DMS 273 (cell line): ENCODE measurements around the gene MLF1.
A peak's percentile ranks its signal among the peaks of the same experiment; 100 is the strongest.
"Not testable (repeated sequence)": the region's sequence is repeated elsewhere in the genome, so short reads cannot be mapped to it uniquely, and the experiment has no call there.

Experiments used
- DNase-seq: peaks from one replicate; lab custom pipeline; 2025; ENCODE audit not compliant: unreplicated experiment; lab: John Stamatoyannopoulos, UW

Gene MLF1, protein sequence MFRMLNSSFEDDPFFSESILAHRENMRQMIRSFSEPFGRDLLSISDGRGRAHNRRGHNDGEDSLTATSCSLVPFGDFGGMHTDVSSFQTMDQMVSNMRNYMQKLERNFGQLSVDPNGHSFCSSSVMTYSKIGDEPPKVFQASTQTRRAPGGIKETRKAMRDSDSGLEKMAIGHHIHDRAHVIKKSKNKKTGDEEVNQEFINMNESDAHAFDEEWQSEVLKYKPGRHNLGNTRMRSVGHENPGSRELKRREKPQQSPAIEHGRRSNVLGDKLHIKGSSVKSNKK

GRCh38 chr3:158570999-158571702 lies at the start of gene MLF1:
TSS of gene MLF1 (plus strand) at chr3:158571194. CDS start at chr3:158571301, 107 bp downstream.
- peak; percentile 99 for DNase-seq

DNA sequence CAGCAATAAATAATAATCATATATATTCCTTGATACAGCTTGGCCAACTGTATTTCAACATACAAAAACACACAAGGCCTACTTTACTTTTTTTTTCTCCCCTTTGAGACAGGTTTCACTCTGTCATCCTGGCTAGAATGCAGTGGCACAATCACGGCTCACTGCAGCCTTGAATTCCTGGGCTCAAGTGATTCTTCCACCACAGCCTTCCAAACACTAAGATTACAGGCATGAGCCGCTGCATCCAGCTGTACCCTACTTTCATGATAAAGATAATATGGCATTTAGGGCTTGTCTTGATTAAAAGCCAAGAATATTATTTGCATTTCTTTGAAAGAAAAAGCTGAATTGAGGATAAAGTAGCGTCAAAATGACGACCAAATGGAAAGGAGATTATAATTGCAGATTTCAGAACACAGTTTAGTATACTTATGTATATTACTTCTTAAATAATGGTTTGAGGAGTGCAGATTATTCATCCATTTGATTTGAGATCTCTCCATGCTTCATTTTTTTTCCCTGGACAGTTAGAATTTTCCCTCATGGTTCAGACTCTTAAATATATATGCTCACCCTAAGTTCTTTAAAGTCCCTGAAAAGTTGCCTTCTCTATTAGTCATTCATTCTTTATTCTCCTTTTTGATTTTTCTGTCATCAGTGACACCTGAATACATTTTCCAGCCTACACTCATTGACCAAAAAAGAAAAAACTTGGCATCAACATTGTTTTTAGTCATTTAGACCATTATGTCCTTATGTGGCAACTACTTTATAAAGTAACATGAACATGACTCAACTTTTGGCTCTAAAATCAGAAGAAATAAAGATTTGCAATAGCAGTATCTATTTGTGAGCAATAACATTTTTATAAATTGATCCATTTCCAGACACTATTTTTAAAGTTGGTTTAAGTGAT lies 48.5 kb upstream of the MLF1 start:
- no peak for DNase-seq

GRCh38 chr3:158528076-158528674 lies 42.8 kb upstream of the MLF1 start:
- no peak for DNase-seq

DNA sequence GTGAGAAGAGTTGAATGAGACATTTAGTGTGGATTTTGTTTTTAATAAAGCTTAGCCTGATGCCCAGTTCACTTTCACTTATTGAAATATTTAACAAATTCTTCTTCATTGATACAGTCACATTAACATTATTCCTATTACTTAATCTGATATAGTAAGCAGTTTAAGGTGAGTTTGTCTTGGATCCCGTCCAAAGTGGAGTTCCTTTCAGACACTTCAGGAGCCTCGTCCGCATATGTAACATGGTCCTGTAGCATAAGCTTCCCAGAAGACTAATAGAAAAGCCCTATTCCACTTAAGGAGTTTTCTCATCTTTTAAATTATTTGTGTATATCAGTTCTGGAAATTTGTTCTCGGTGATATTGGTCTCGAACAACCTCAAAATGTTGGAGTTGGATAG lies 39.7 kb upstream of the MLF1 start:
- DNase-seq: peak; percentile 52

- DNase-seq: peak; percentile 80
Observed at GRCh38 chr3:158532099-158532734, 38.8 kb upstream of the MLF1 start.

GRCh38 chr3:158535918-158536317 lies 35.1 kb upstream of the MLF1 start:
- DNase-seq: no peak

DNA sequence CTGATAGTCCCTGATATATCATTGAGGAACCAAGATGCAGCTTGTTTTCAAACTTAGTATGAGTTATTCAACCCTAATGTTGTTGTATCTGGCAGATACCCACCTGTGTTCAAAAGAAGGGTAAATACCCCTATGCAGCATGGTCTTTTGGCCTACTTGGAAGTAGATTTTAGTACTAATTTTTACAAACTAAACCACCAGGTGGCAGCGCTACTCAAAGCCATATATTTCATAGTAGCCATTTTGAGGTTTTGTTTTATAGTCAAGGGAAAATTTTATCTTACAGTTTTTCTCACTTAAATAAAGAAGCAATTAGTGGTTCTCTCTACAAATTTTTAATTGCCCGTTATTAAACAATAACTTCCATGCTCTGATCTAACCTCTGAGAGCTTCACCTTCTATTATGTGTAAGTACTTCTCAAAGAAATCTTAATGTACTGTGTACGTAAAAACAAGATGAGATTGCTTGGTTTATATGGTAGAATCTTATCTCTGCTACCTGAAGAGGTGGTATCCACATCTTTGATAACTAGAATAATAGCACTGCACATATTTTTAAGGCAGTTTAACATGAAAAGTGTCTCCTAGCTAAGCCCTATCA lies 31.5 kb upstream of the MLF1 start:
- peak; percentile 86 for DNase-seq

DNA sequence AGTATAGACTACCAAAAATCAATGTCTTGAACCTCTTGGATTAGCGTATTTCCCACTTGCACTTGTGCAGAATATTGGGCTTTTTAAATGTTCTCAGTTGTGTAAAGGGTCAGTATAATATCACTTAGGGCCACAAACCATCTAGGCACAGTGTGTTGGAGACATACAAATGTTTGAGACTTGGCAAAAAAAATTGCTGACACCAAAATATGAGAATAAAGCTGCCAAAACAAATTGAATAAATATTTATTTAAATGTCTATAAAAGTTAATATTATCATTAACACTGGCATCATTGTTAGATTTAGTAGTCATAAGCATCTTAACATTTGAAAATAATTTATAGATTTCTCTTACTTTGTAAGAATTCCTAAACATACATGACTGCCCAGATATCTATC lies 30.9 kb upstream of the MLF1 start:
- DNase-seq: no peak

DNA sequence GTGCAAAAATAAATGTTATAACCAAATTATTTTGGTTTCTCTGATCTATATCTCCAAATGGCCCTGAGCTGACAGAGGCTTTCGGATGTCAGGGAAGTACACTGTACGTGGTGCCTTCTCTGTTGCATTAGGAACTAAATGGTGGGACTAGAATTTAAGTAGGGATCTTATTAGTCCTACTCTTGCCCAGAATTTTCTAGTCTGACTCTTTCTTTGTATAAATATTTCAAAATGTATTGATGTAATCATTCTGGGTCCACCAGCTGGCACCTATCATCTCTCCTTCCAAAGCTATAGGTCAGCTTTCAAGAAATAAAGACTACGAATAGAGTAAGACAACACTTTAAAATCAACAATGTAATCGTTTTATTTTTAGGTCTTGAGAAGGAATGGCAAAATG lies 22.3 kb upstream of the MLF1 start:
- no peak for DNase-seq

GRCh38 chr3:158549938-158550337 lies 21.1 kb upstream of the MLF1 start:
- DNase-seq: not testable (repeated sequence)

DNA sequence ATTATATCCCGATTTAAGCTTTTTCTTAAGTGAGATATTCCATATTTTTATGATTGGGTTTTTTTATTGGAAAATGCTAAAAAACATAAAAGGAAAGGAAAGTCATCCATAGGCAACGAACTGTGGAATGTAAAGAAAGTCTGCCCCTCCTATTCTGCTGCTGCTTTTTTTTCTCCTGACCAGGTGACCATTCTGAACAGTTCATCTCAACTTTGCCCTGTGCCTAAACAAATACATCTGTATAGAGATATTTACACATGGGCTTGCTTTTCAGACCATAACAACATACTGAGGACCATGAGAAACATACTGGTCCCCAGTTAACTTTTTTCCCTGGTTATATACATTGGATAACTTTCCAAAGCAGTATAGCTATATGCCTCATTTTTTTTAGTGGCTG lies 18.9 kb upstream of the MLF1 start:
- no peak for DNase-seq

DNA sequence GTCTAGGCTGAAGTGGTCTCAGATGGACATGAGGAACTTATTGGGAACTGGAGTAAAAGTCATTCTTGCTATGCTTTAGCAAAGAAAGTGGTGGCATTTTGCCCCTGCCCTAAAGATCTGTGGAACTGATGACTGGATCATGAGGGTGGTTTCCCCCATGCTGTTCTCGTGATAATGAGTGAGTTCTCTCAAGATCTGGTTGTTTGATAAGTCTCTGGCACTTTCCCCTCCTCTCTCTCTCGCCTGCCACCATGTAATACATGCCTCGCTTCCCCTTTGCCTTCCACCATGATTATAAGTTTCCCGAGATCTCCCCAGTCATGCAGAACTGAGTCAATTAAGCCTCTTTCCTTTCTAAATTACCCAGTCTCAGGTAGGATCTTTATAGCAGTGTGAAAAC lies 11.5 kb upstream of the MLF1 start:
- DNase-seq: no peak

DNA sequence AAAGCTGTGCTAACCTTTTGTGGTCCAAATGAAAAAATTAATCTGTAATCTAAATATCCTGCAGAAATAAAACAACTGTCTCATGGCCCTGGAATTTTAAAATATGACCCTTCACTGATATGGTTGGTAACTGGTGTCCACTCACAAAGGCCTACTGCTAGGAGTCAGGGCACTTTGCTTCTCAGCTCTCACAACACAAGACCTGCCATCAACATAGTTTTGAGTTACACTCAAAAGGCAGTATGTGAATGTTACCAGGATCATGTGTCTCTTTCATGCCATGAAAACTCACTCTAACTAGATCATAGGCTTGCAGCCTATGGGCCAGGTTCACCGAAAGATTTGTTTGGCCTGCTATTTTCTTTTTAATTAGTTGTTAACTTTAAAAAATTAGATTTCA lies 10.0 kb upstream of the MLF1 start:
- DNase-seq: no peak

DNA sequence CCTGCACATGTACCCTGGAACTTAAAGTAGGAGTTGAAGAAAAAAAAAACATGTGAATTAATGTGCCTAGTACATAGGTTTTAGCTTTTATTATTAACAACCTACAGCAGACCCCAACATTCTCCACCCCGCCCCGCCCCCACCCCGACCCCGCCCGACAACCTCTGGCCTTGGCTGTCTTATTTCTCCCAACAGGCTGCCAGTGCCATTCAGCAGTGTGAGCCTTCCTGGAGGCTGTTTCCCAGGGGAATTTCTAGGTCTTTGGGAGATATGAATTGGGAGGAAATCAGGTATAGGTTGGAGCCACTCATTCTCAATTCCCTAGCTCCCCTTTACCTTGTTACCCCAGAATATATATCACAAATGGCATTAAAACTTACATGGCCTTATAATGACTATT lies 8.3 kb upstream of the MLF1 start:
- DNase-seq: no peak

DNA sequence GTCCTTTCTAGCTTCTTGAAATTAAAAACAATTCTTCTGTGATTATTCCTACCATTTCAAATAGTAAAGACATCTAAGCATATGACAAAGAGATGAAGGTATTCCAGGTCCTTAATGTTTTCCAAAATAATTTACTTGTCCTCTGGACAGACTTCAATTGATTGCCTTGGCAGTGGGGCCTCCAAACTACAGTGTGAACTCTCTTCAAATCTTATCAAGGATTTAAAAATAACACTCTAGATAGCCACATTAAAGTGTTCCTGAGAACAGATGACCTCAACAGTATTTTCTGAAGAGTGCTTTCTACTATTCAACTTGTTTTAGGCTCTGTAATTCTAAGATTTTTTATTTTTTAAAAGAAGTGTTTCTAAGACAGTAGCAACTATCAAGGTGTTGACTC lies 7.9 kb upstream of the MLF1 start:
- no peak for DNase-seq

- no peak for DNase-seq
Observed at GRCh38 chr3:158565076-158565475, 5.9 kb upstream of the MLF1 start.

GRCh38 chr3:158568784-158569183 lies 2.2 kb upstream of the MLF1 start:
- DNase-seq: no peak

GRCh38 chr3:158569794-158570193 lies 1.2 kb upstream of the MLF1 start:
- peak; percentile 31 for DNase-seq

DNA sequence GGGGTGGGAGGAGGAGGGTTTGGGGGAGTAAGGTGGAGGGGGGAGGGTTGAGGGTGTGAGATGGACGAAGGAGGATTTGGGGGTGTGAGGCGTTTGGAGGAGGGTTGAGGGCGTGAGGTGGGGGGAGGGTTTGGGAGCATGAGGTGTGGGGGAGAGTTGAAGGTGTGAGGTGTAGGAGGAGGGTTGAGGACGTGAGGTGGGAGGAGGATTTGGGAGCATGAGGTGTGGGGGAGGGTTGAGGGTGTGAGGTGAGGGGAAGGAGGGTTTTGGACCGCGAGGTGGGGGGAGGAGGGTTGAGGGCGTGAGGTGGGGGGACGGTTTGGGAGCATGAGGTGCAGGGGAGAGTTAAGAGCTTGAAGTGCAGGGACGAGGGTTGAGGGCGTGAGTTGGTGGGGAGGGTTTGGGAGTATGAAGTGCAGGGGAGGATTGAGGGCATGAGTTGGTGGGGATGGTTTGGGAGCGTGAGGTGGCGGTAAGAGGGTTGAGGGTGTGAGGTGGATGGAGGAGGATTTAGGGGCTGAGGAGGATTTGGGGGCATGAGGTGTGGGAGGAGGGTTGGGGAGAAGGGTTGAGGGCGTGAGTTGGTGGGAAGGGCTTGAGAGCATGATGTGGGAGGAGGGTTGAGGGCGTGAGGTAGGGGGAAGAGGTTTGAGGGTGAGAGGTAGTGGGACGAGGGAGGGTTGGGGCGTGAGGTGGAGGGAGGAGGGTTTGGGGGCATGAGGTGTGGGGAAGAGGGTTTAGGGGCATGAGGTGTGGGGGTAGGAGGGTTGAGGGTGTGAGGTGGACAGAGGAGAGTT lies 1.2 kb downstream of the MLF1 start:
- DNase-seq: no peak

- no peak for DNase-seq
Observed at GRCh38 chr3:158572766-158573060, 1.7 kb downstream of the MLF1 start.
